Measurements from ENCODE around the gene OVOL3.

- TF ChIP-seq, protein P1, sequence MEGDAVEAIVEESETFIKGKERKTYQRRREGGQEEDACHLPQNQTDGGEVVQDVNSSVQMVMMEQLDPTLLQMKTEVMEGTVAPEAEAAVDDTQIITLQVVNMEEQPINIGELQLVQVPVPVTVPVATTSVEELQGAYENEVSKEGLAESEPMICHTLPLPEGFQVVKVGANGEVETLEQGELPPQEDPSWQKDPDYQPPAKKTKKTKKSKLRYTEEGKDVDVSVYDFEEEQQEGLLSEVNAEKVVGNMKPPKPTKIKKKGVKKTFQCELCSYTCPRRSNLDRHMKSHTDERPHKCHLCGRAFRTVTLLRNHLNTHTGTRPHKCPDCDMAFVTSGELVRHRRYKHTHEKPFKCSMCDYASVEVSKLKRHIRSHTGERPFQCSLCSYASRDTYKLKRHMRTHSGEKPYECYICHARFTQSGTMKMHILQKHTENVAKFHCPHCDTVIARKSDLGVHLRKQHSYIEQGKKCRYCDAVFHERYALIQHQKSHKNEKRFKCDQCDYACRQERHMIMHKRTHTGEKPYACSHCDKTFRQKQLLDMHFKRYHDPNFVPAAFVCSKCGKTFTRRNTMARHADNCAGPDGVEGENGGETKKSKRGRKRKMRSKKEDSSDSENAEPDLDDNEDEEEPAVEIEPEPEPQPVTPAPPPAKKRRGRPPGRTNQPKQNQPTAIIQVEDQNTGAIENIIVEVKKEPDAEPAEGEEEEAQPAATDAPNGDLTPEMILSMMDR (IDR thresholded peaks at IDR 0.05): no peak
- no peak for TF ChIP-seq POLR2A (IDR thresholded peaks at IDR 0.05)
These were observed 42.2 kb downstream of the OVOL3 start for GRCh38 chr19:36153126-36153525.

All from sigmoid colon (tissue), 3 donors.